HG03045 (cell line): ENCODE results near the gene PCDHB12.
"Not testable (repeated sequence)": the region's sequence is repeated elsewhere in the genome, so short reads cannot be mapped to it uniquely, and the experiment has no call there.

Experiments used
- ATAC-seq: cut with Tn5 transposase; IDR thresholded peaks from one replicate; pipeline ENCODE4 v1.9.1; 2021; ENCODE audit warnings: mild to moderate bottlenecking, moderate library complexity; ENCODE audit not compliant: unreplicated experiment

Gene PCDHB12

DNA sequence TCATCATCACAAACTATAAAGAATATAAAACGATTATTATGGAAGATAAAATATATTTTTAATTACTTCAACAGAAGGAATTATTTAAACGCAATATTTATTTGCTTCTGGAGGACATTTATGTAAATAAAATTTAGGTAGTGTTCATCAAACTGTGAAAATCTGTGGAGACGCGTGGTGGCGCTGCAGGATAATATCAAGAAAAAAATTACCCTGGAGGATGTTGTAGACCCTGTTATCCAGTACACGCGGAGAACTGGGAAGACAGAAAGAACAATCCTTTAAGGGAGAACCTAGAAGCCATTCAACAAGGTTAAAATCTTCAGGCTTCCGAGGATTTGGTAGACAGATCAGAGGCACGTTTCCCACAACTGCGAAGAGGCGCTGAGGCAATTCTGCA is at the start of gene PCDHB12:
TSS of gene PCDHB12 (plus strand) at position 242 of the 400 bp plus-strand sequence. CDS start 189 bp downstream, outside the sequence.
- ATAC-seq = no peak

DNA sequence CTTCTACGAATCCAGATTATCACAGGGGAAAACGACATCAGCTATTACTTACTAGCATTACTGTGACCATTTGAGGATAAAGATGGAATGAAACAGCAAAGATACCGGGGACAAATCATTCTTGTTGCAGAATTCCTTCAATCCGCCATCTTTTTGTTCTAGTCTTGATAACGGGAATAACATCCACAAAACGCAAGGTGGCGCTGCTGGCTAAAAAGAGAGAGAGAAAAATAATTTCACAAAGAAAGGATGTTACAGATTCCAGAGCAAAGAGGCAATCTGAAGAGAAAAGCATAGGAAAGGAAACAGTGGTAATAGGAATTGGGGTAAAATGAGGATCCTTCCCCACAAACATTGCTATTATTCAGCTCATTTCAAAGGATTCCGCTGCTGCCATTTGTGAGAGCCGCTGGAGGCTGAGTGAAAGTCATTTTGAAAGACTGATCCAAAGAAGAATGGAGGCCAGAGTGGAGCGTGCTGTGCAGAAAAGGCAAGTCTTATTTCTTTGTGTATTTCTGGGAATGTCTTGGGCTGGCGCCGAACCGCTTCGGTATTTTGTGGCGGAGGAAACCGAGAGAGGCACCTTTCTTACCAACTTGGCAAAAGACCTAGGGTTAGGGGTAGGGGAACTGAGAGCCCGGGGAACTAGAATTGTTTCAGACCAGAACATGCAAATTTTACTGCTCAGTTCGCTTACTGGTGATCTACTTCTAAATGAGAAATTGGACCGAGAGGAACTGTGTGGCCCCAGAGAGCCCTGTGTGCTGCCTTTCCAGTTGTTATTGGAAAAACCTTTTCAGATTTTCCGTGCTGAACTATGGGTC is 35.9 kb upstream of the PCDHB12 start, which contains the start of gene PCDHB7:
TSS of gene PCDHB7 (plus strand) at position 264 of the 824 bp plus-strand sequence. CDS start at position 456, 192 bp downstream.
- ATAC-seq = no peak

DNA sequence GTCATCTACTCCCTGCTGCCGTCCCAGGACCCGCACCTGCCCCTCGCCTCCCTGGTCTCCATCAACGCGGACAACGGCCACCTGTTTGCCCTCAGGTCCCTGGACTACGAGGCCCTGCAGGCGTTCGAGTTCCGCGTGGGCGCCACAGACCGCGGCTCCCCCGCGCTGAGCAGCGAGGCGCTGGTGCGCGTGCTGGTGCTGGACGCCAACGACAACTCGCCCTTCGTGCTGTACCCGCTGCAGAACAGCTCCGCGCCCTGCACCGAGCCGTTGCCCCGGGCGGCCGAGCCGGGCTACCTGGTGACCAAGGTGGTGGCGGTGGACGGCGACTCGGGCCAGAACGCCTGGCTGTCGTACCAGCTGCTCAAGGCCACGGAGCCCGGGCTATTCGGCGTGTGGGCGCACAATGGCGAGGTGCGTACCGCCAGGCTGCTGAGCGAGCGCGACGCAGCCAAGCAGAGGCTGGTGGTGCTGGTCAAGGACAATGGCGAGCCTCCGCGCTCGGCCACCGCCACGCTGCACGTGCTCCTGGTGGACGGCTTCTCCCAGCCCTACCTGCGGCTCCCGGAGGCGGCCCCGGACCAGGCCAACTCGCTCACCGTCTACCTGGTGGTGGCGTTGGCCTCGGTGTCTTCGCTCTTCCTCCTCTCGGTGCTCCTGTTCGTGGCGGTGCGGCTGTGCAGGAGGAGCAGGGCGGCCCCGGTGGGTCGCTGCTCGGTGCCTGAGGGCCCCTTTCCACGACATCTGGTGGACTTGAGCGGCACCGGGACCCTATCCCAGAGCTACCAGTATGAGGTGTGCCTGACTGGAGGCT is 34.0 kb upstream of the PCDHB12 start:
- not testable (repeated sequence) for ATAC-seq

DNA sequence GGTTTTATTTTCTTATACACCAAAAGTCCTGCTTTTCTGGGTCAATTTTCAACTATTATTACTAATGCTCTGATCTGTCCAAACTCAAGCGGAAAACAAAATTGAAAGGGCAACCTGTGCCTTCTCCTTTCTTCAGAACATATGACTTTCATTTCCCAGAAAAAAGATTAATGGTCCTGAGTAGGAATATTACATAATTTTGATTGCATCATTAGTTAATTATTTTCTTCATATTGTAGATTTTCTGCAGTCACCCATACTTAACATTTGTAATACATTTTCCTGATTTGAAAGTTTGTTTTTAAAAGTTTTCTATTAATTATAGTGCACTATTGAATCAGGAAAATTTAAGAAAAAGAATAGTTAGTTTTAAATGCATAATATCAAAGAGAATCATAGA is 32.6 kb upstream of the PCDHB12 start:
- no peak for ATAC-seq

DNA sequence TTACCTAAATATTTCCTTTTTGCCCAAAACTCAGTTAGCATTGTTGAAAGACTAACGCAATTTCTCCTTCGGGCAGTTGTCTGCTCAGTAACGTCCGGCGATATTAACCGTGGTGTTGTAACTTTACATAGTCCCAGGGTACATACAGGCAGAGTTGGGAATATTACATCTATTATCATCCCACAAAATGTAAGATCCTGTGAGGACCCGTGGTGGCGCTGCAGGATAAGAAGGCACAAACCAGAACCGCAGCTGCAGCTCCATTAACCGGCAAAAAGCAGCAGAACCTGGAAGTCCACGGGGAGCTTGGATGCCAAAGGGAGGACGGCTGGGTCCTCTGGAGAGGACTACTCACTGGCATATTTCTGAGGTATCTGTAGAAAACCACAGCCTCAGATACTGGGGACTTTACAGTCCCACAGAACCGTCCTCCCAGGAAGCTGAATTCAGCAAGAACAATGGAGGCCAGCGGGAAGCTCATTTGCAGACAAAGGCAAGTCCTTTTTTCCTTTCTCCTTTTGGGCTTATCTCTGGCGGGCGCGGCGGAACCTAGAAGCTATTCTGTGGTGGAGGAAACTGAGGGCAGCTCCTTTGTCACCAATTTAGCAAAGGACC is 30.8 kb upstream of the PCDHB12 start, which contains the start of gene PCDHB8:
TSS of gene PCDHB8 (plus strand) at position 214 of the 615 bp plus-strand sequence. CDS start at position 459, 245 bp downstream.
- not testable (repeated sequence) for ATAC-seq

DNA sequence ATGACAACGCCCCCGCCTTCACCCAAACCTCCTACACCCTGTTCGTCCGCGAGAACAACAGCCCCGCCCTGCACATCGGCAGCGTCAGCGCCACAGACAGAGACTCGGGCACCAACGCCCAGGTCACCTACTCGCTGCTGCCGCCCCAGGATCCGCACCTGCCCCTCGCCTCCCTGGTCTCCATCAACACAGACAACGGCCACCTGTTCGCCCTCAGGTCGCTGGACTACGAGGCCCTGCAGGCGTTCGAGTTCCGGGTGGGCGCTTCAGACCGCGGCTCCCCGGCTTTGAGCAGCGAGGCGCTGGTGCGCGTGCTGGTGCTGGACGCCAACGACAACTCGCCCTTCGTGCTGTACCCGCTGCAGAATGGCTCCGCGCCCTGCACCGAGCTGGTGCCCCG is 29.1 kb upstream of the PCDHB12 start:
- not testable (repeated sequence) for ATAC-seq

DNA sequence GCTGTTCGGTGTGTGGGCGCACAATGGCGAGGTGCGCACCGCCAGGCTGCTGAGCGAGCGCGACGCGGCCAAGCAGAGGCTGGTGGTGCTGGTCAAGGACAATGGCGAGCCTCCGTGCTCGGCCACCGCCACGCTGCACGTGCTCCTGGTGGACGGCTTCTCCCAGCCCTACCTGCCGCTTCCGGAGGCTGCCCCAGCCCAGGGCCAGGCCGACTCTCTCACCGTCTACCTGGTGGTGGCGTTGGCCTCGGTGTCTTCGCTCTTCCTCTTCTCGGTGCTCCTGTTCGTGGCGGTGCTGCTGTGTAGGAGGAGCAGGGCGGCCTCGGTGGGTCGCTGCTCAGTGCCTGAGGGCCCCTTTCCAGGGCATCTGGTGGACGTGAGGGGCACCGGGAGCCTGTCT is 28.6 kb upstream of the PCDHB12 start:
- ATAC-seq = not testable (repeated sequence)

DNA sequence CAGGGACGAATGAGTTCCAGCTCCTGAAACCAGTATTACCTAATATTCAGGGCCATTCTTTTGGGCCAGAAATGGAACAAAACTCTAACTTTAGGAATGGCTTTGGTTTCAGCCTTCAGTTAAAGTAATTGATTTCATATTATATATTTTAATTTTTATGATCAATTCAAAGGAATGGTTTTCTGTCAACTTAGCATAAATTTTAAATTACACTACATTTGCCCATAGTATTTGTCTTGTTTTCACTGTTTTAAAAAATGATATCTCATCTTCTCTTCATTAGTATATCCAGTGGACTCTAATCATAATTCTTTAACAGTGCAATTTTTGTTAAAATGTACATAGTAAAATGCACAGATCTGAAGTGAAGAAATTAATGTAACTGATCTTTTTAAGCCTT is 28.2 kb upstream of the PCDHB12 start:
- ATAC-seq = no peak

DNA sequence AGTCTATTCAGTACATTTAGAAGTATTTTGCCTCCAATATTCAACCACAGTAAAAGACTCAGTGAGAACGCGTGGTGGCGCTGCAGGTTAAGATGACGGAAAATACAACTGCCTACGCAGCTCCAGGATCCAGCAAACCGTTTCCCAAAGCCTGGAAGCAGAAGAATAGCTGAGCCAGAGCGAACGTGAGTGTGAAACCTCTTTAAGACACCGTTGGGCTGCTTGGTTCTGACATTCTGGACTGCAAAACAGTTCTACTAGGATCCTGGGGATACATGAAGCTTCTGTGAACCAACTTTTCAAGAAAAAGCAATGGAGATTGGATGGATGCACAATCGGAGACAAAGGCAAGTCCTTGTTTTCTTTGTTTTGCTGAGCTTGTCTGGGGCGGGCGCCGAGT is 26.3 kb upstream of the PCDHB12 start, which contains the start of gene PCDHB16:
TSS of gene PCDHB16 (plus strand) at position 140 of the 400 bp plus-strand sequence. CDS start at position 313, 173 bp downstream.
- no peak for ATAC-seq

DNA sequence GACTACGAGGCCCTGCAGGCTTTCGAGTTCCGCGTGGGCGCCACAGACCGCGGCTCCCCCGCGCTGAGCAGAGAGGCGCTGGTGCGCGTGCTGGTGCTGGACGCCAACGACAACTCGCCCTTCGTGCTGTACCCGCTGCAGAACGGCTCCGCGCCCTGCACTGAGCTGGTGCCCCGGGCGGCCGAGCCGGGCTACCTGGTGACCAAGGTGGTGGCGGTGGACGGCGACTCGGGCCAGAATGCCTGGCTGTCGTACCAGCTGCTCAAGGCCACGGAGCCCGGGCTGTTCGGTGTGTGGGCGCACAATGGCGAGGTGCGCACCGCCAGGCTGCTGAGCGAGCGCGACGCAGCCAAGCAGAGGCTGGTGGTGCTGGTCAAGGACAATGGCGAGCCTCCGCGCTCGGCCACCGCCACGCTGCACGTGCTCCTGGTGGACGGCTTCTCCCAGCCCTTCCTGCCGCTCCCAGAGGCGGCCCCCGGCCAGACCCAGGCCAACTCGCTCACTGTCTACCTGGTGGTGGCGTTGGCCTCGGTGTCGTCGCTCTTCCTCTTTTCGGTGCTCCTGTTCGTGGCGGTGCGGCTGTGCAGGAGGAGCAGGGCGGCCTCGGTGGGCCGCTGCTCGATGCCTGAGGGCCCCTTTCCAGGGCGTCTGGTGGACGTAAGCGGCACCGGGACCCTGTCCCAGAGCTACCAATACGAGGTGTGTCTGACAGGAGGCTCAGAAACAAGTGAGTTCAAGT is 24.2 kb upstream of the PCDHB12 start:
- not testable (repeated sequence) for ATAC-seq

DNA sequence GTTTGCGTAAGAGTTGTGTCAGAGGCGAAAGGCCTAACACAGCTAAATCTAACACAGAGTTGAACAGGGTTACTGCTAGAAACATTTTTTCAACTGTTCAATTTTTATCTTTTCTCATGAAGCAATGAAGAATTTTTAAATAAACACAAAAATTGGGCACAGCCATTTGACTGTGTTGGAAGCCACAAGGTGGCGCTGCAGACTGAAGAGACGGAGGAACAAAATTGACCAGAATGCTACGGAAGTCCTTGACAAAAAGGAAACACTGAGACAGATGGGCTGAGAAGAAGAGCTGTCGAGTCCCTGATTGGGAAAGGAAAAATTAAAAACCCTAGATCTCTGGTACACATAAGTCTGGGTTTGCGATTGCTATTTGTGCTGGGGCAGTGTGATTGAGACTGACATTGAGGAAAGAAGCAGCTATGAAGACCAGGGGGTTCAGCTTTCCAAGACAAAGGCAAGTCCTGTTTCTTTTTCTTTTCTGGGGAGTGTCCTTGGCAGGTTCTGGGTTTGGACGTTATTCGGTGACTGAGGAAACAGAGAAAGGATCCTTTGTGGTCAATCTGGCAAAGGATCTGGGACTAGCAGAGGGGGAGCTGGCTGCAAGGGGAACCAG is 21.5 kb upstream of the PCDHB12 start, which contains the start of gene PCDHB9:
TSS of gene PCDHB9 (plus strand) at position 265 of the 616 bp plus-strand sequence. CDS start at position 423, 158 bp downstream.
- no peak for ATAC-seq

DNA sequence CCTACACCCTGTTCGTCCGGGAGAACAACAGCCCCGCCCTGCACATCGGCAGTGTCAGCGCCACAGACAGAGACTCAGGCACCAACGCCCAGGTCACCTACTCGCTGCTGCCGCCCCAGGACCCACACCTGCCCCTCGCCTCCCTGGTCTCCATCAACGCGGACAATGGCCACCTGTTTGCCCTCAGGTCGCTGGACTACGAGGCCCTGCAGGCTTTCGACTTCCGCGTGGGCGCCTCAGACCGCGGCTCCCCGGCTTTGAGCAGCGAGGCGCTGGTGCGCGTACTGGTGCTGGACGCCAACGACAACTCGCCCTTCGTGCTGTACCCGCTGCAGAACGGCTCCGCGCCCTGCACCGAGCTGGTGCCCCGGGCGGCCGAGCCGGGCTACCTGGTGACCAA is 19.8 kb upstream of the PCDHB12 start:
- ATAC-seq = not testable (repeated sequence)

DNA sequence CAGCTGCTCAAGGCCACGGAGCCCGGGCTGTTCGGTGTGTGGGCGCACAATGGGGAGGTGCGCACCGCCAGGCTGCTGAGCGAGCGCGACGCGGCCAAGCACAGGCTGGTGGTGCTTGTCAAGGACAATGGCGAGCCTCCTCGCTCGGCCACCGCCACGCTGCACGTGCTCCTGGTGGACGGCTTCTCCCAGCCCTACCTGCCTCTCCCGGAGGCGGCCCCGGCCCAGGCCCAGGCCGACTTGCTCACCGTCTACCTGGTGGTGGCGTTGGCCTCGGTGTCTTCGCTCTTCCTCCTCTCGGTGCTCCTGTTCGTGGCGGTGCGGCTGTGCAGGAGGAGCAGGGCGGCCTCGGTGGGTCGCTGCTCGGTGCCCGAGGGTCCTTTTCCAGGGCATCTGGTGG is 19.4 kb upstream of the PCDHB12 start:
- ATAC-seq = not testable (repeated sequence)

DNA sequence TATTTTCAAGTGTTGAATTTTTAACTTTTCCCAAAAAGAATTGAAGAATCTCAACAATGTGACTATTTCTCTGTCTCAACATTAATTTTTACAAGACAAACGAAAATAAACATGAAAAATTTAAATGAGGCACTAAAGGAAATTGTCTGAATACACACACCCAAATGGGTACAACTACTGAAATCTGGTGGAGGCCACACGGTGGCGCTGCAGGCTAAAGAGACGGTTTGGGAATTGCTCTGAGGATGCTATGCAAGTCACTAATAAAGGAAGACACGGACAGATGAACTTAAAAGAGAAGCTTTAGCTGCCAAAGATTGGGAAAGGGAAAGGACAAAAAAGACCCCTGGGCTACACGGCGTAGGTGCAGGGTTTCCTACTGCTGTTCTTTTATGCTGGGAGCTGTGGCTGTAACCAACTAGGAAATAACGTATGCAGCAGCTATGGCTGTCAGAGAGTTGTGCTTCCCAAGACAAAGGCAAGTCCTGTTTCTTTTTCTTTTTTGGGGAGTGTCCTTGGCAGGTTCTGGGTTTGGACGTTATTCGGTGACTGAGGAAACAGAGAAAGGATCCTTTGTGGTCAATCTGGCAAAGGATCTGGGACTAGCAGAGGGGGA is 16.3 kb upstream of the PCDHB12 start, which contains the start of gene PCDHB10:
TSS of gene PCDHB10 (plus strand) at position 244 of the 616 bp plus-strand sequence. CDS start at position 444, 200 bp downstream.
- no peak for ATAC-seq

DNA sequence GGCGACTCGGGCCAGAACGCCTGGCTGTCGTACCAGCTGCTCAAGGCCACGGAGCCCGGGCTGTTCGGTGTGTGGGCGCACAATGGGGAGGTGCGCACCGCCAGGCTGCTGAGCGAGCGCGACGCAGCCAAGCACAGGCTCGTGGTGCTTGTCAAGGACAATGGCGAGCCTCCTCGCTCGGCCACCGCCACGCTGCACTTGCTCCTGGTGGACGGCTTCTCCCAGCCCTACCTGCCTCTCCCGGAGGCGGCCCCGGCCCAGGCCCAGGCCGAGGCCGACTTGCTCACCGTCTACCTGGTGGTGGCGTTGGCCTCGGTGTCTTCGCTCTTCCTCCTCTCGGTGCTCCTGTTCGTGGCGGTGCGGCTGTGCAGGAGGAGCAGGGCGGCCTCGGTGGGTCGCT is 14.2 kb upstream of the PCDHB12 start:
- not testable (repeated sequence) for ATAC-seq

DNA sequence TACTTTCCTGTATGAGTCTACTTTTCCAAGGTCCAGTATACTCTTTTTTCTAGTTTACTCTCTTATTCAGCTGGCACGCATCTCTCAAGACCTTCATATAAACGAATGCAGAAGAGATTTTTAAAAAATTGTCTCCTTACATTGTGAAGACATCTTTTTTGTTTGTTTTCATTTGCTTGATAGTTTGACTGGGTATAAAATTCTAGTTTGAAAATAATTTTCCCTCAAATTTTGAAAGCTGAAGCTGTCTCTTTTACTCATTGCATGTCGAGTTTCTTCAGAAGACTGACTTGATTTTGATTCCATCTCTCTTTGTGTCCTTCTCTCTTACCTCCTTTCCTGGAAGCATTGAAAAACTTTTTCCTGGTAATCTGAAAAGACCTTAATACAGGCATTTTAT is 12.2 kb upstream of the PCDHB12 start:
- no peak for ATAC-seq

DNA sequence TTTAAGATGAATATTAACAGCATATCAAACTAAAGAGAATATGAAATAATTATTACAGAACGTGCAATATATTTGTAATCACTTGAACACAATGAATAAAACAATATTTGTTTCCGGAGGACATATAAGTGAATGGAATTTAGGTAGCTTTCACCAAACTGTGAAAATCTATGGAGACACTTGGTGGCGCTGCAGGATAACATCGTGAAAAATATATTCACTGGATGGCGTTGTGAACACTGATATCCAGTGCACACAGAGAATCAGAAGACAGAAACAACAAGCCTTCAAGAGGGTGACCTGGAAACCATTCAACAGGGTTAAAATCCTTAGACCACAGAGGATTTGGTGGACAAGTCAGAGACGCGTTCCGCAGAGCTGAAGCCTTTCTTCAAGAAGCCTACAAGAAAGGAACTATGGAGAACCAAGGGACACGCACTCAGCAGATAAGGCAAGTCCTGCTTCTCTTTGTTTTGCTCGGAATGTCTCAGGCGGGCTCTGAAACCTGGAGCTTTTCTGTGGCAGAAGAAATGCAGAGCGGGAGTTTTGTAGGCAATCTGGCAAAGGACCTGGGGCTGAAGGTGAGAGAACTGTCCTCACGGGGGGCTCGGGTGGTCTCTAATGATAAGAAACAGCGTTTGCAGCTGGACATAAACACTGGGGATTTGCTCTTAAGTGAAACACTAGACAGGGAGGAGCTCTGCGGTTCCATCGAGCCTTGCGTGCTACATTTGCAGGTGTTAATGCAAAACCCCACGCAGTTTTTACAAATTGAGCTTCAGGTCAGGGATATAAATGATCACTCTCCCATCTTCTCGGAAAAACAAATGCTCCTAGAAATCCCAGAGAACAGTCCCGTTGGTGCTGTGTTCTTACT is 8.9 kb upstream of the PCDHB12 start, which contains the start of gene PCDHB11:
TSS of gene PCDHB11 (plus strand) at position 269 of the 877 bp plus-strand sequence. CDS start at position 417, 148 bp downstream.
- no peak for ATAC-seq

DNA sequence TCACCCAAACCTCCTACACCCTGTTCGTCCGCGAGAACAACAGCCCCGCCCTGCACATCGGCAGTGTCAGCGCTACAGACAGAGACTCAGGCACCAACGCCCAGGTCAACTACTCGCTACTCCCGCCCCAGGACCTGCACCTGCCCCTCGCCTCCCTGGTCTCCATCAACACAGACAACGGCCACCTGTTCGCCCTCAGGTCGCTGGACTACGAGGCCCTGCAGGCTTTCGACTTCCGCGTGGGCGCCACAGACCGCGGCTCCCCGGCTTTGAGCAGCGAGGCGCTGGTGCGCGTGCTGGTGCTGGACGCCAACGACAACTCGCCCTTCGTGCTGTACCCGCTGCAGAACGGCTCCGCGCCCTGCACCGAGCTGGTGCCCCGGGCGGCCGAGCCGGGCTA is 7.4 kb upstream of the PCDHB12 start:
- not testable (repeated sequence) for ATAC-seq
